ENCODE results near the gene AKAP9. TPM values are rescaled to one million over a fixed set of nuclear protein-coding genes. Genes with fewer than 3 reads are reported as not detected.

The AKAP9 gene
- total and polyA plus RNA-seq, 9 of the 15 experiments (the other 6 are each of a cell fraction or from before 2014, with no cell fraction given) = 25.5 to 80.9 (median 46.3) TPM

DNA sequence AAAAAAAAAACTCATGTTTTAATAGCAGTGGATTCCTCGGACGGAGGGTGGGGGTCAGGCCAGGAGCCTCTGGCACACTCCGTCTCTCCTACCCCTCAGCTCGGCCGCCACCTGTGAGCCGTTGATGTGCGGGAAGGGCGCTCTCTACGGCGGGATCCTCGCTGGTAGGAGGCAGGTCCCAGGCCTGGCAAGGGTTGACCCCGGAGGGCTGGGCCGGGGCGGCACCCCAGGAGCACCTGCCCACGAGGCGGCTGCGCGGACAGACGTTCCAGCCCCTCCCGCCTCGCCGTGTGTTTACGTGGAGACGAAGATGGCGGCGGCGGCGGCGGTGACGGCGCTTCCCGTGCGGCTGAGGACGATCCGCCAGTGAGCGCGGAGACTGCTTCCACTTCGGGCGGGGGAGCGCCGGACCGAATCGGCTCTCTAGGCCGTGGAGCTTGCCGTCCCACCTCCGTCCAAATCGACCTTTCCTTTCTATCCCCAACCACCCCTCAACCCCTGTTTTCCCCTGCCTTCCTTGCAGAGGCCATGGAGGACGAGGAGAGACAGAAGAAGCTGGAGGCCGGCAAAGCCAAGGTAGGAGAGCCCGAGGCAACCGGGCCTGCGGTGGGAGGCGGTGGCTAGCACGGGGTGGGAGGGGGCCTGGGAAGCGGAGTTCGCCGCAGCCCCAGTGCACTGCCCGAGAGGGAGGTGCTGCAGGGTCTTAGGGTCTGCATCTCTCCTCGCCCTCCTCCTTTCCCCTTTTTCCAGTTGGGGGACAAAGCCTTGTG is at the start of gene AKAP9 (continued):
- TF ChIP-seq, protein P1, sequence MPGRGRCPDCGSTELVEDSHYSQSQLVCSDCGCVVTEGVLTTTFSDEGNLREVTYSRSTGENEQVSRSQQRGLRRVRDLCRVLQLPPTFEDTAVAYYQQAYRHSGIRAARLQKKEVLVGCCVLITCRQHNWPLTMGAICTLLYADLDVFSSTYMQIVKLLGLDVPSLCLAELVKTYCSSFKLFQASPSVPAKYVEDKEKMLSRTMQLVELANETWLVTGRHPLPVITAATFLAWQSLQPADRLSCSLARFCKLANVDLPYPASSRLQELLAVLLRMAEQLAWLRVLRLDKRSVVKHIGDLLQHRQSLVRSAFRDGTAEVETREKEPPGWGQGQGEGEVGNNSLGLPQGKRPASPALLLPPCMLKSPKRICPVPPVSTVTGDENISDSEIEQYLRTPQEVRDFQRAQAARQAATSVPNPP (IDR thresholded peaks at IDR 0.05; ENCODE audit: borderline replicate concordance, insufficient read depth, insufficient read length) = no peak
- TF ChIP-seq DMBX1 (CRISPR knock-in tag; IDR thresholded peaks at IDR 0.05; ENCODE audit: borderline replicate concordance) = no peak
- TF ChIP-seq SAFB2 (IDR thresholded peaks at IDR 0.05; ENCODE audit: borderline replicate concordance, low read depth, low read length, severe bottlenecking) = no peak
- TF ChIP-seq BMI1 (IDR thresholded peaks at IDR 0.05; ENCODE audit: low read length) = no peak
- no peak for TF ChIP-seq THRAP3 (IDR thresholded peaks at IDR 0.05; ENCODE audit: borderline replicate concordance)
- TF ChIP-seq HDAC1 (IDR thresholded peaks at IDR 0.05) = peak in 1 of 2 experiments; percentile 74; a peak in 2 of 4 replicates
- TF ChIP-seq HOXB6 (CRISPR knock-in tag; IDR thresholded peaks at IDR 0.05; ENCODE audit: borderline replicate concordance) = no peak
- 0 out of 2 replicates have a peak, but pooled peaks have one; percentile 42 for TF ChIP-seq LARP7 (IDR thresholded peaks at IDR 0.05)
- peak; percentile 94 for TF ChIP-seq HNRNPL (IDR thresholded peaks at IDR 0.05; ENCODE audit: low read depth, low read length)
- TF ChIP-seq, protein P2, sequence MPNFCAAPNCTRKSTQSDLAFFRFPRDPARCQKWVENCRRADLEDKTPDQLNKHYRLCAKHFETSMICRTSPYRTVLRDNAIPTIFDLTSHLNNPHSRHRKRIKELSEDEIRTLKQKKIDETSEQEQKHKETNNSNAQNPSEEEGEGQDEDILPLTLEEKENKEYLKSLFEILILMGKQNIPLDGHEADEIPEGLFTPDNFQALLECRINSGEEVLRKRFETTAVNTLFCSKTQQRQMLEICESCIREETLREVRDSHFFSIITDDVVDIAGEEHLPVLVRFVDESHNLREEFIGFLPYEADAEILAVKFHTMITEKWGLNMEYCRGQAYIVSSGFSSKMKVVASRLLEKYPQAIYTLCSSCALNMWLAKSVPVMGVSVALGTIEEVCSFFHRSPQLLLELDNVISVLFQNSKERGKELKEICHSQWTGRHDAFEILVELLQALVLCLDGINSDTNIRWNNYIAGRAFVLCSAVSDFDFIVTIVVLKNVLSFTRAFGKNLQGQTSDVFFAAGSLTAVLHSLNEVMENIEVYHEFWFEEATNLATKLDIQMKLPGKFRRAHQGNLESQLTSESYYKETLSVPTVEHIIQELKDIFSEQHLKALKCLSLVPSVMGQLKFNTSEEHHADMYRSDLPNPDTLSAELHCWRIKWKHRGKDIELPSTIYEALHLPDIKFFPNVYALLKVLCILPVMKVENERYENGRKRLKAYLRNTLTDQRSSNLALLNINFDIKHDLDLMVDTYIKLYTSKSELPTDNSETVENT (CRISPR knock-in tag; IDR thresholded peaks at IDR 0.05) = peak; percentile 89
- TF ChIP-seq, protein P3, sequence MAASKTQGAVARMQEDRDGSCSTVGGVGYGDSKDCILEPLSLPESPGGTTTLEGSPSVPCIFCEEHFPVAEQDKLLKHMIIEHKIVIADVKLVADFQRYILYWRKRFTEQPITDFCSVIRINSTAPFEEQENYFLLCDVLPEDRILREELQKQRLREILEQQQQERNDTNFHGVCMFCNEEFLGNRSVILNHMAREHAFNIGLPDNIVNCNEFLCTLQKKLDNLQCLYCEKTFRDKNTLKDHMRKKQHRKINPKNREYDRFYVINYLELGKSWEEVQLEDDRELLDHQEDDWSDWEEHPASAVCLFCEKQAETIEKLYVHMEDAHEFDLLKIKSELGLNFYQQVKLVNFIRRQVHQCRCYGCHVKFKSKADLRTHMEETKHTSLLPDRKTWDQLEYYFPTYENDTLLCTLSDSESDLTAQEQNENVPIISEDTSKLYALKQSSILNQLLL (CRISPR knock-in tag; IDR thresholded peaks at IDR 0.05; ENCODE audit: borderline replicate concordance) = no peak
- TF ChIP-seq, protein P4, sequence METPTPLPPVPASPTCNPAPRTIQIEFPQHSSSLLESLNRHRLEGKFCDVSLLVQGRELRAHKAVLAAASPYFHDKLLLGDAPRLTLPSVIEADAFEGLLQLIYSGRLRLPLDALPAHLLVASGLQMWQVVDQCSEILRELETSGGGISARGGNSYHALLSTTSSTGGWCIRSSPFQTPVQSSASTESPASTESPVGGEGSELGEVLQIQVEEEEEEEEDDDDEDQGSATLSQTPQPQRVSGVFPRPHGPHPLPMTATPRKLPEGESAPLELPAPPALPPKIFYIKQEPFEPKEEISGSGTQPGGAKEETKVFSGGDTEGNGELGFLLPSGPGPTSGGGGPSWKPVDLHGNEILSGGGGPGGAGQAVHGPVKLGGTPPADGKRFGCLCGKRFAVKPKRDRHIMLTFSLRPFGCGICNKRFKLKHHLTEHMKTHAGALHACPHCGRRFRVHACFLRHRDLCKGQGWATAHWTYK (CRISPR knock-in tag; IDR thresholded peaks at IDR 0.05) = no peak
- TF ChIP-seq TGIF2 (CRISPR knock-in tag; IDR thresholded peaks at IDR 0.05) = 0 out of 2 replicates have a peak, but pooled peaks have one; percentile 15
- no peak for TF ChIP-seq PCBP2 (IDR thresholded peaks at IDR 0.05; ENCODE audit: low read depth, low read length, poor library complexity, severe bottlenecking)
- TF ChIP-seq DDX20 (tag; IDR thresholded peaks at IDR 0.05; ENCODE audit: low read depth) = no peak
- TF ChIP-seq ZNF780A (CRISPR knock-in tag; IDR thresholded peaks at IDR 0.05) = no peak
- TF ChIP-seq, protein P5, sequence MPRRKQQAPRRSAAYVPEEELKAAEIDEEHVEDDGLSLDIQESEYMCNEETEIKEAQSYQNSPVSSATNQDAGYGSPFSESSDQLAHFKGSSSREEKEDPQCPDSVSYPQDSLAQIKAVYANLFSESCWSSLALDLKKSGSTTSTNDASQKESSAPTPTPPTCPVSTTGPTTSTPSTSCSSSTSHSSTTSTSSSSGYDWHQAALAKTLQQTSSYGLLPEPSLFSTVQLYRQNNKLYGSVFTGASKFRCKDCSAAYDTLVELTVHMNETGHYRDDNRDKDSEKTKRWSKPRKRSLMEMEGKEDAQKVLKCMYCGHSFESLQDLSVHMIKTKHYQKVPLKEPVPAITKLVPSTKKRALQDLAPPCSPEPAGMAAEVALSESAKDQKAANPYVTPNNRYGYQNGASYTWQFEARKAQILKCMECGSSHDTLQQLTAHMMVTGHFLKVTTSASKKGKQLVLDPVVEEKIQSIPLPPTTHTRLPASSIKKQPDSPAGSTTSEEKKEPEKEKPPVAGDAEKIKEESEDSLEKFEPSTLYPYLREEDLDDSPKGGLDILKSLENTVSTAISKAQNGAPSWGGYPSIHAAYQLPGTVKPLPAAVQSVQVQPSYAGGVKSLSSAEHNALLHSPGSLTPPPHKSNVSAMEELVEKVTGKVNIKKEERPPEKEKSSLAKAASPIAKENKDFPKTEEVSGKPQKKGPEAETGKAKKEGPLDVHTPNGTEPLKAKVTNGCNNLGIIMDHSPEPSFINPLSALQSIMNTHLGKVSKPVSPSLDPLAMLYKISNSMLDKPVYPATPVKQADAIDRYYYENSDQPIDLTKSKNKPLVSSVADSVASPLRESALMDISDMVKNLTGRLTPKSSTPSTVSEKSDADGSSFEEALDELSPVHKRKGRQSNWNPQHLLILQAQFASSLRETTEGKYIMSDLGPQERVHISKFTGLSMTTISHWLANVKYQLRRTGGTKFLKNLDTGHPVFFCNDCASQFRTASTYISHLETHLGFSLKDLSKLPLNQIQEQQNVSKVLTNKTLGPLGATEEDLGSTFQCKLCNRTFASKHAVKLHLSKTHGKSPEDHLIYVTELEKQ (CRISPR knock-in tag; IDR thresholded peaks at IDR 0.05) = no peak
